Panc1 (cell line): ENCODE data around the gene SARS2. TPM values are rescaled to one million over a fixed set of nuclear protein-coding genes. Genes with fewer than 3 reads are reported as not detected.

Experiments
- ATAC-seq: fragments of 200-7000 bp; cut with Tn5 transposase; 2 replicates; pipeline ENCODE4 v1.9.1; 2020; ENCODE audit warnings: mild to moderate bottlenecking, moderate library complexity
- BruUV-seq: library from RNA; stranded (reverse); fragments of 400-500 nt; replicated peaks from 2 replicates; lab custom pipeline; 2021; lab: Mats Ljungman, UMichigan
- CTCF ChIA-PET: fragments of 300-600 bp; sonication (Branson Sonifier 250); formaldehyde crosslinking; loops from one replicate; lab custom pipeline; 2022; ENCODE audit warnings: antibody characterized with exemption; lab: Charles Lee
- POLR2A ChIA-PET: fragments of 300-600 bp; sonication (Branson Sonifier 250); formaldehyde crosslinking; loops from one replicate; lab custom pipeline; 2022; ENCODE audit warnings: antibody characterized with exemption; lab: Charles Lee
- DNase-seq: peaks from one replicate; pipeline ENCODE4 v3.0.0-alpha.2; 2010; ENCODE audit warnings: low read depth, low spot score
- H3K27ac ChIP-seq: 2 replicates; pipeline ENCODE4 v1.5.1; 2011; ENCODE audit warnings: mild to moderate bottlenecking, low read length, inconsistent platforms
- H3K27me3 ChIP-seq: fragments of 200-500 bp; sonication (Bioruptor generic); 2 replicates; pipeline ENCODE4 v1.6.0; 2014; ENCODE audit warnings: low read length, inconsistent platforms; ENCODE audit not compliant: control insufficient read depth, insufficient read depth
- H3K36me3 ChIP-seq: fragments of 200-500 bp; sonication (Bioruptor generic); 2 replicates; pipeline ENCODE4 v1.5.1; 2014; ENCODE audit warnings: inconsistent platforms, mild to moderate bottlenecking, low read length, moderate library complexity; ENCODE audit not compliant: control insufficient read depth, insufficient read depth
- H3K4me1 ChIP-seq: 2 replicates; pipeline ENCODE4 v1.5.1; 2011; ENCODE audit warnings: inconsistent platforms, mild to moderate bottlenecking, low read length, moderate library complexity; ENCODE audit not compliant: control insufficient read depth, insufficient read depth
- H3K4me3 ChIP-seq, 2 experiments: 2 replicates each; pipeline ENCODE4 v1.5.1; 2011 to 2012; ENCODE audit warnings: low read depth in 2 of 2, low read length in 2 of 2, mild to moderate bottlenecking in 2 of 2, inconsistent platforms in 1 of 2, moderate library complexity in 1 of 2
- H3K9me3 ChIP-seq: fragments of 200-500 bp; sonication (Bioruptor generic); 2 replicates; pipeline ENCODE4 v1.5.1; 2014; ENCODE audit warnings: low read depth, mild to moderate bottlenecking, inconsistent platforms, low read length, moderate library complexity; ENCODE audit not compliant: control insufficient read depth, insufficient read depth
- CTCF ChIP-seq: fragments of 450-650 bp; IDR thresholded peaks from 2 replicates; pipeline ENCODE4 v1.5.1; 2017; ENCODE audit warnings: mild to moderate bottlenecking
- POLR2AphosphoS5 ChIP-seq: IDR thresholded peaks from 2 replicates; pipeline ENCODE4 v1.6.1; 2012; ENCODE audit warnings: mild to moderate bottlenecking, low read depth, low read length, moderate library complexity
- REST ChIP-seq, 2 experiments: IDR thresholded peaks; 2 replicates each; pipeline ENCODE4 v1.6.1; 2011 to 2012; ENCODE audit warnings: low read depth in 2 of 2, control low read depth in 1 of 2, low read length in 1 of 2, mild to moderate bottlenecking in 1 of 2, moderate library complexity in 1 of 2; ENCODE audit not compliant: insufficient read depth in 1 of 2
- SIN3A ChIP-seq: IDR thresholded peaks from 2 replicates; pipeline ENCODE4 v1.6.1; 2012; ENCODE audit warnings: low read depth, mild to moderate bottlenecking, low read length, moderate library complexity, borderline replicate concordance; ENCODE audit not compliant: insufficient read depth
- TCF7L2 ChIP-seq: IDR thresholded peaks from 2 replicates; pipeline ENCODE4 v1.6.1; 2011; ENCODE audit warnings: mild to moderate bottlenecking, low read depth, low read length, inconsistent platforms
- in situ Hi-C: cut with HindIII; loops from 2 replicates; pipeline ENCODE4 v1.10.0; 2016; ENCODE audit warnings: low sequenced_read_pairs, low pct_unique_long_range_greater_than_20kb
- intact Hi-C: fragments of 100-400 bp; cut with micrococcal nuclease; formaldehyde crosslinking; loops from one replicate; pipeline ENCODE4 v1.10.0; 2022; ENCODE audit not compliant: unreplicated experiment
- total RNA-seq: library from RNA; stranded (reverse); gene quantifications from one replicate; pipeline ENCODE4 v1.2.1, GENCODE V29; 2021; ENCODE audit not compliant: unreplicated experiment

The SARS2 gene
- total RNA-seq, 1 experiment from 2014 or later, result 186 TPM

GRCh38 chr19:38907670-38908069 lies 22.9 kb downstream of the SARS2 start:
- in situ Hi-C loops, result no loop called here
- ChIA-PET POLR2A (interaction anchor here (0.5 to 0.7 kb wide), 2 partner anchors 21 to 282 kb away, joined by 3 to 13 read pairs; no protein-coding TSS in a partner anchor), CTCF (interaction anchor here (0.7 kb wide), 2 partner anchors 221 to 339 kb away, joined by 3 to 4 read pairs; no protein-coding TSS in a partner anchor)
- Histone ChIP-seq H3K4me3 (no peak overlapping the region), H3K4me1 (peaks cover 9% of the 10 kb centered on the region; the same call in 1 of the 2 replicates), H3K27ac (no peak overlapping the region), H3K9me3 (no peaks in the 10 kb centered on the region), H3K36me3 (no peaks in the 10 kb centered on the region; the same call in 1 of the 2 replicates), H3K27me3 (no peaks in the 10 kb centered on the region)
- TF ChIP-seq TCF7L2, result no peak
- no peak for TF ChIP-seq REST (IDR thresholded peaks at IDR 0.05; ENCODE audit: insufficient read depth in 1 of 2, low read depth in 2 of 2, low read length in 1 of 2)
- TF ChIP-seq CTCF, result no peak
- TF ChIP-seq SIN3A, result no peak
- no peak for TF ChIP-seq POLR2AphosphoS5
- intact Hi-C loops, result no loop called here
- no TSS peak for BruUV-seq
- DNase-seq (no peak), ATAC-seq (no peak)

DNA sequence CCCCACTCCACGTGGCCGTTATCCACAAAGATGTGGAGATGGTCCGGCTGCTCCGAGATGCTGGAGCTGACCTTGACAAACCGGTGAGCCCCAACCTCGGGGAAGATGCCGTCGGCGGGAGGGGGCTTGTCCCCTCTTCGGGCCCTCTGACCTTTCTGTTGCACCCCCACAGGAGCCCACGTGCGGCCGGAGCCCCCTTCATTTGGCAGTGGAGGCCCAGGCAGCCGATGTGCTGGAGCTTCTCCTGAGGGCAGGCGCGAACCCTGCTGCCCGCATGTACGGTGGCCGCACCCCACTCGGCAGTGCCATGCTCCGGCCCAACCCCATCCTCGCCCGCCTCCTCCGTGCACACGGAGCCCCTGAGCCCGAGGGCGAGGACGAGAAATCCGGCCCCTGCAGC lies 23.3 kb downstream of the SARS2 start:
- POLR2A ChIA-PET, result no interaction called here

More for the DNA sequence above, 23.3 kb downstream of the SARS2 start:
- H3K27me3 ChIP-seq, result no peaks in the 10 kb centered on the region
- no peak for TF ChIP-seq SIN3A
- no peak for TF ChIP-seq TCF7L2
- TF ChIP-seq REST (IDR thresholded peaks at IDR 0.05; ENCODE audit: insufficient read depth in 1 of 2, low read depth in 2 of 2, low read length in 1 of 2), result no peak
- TF ChIP-seq POLR2AphosphoS5, result no peak
- TF ChIP-seq CTCF, result no peak
- CTCF ChIA-PET, result interaction anchor here (0.6 kb wide), 1 partner anchor 46 kb away, joined by 3 read pairs; no protein-coding TSS in a partner anchor
- H3K4me1 ChIP-seq, result peaks cover 9% of the 10 kb centered on the region; the same call in 1 of the 2 replicates
- DNase-seq (no peak), ATAC-seq (no peak)
- H3K27ac ChIP-seq, result no peak overlapping the region
- intact Hi-C loops (no loop called here), in situ Hi-C loops (no loop called here)
- H3K9me3 ChIP-seq, result no peaks in the 10 kb centered on the region
- BruUV-seq, result no TSS peak
- H3K36me3 ChIP-seq, result no peaks in the 10 kb centered on the region; the same call in 1 of the 2 replicates
- H3K4me3 ChIP-seq, result no peak overlapping the region
